Stomach (tissue), 9 donors: Measurements from ENCODE around the gene RASAL2. TPM values are rescaled to one million over a fixed set of nuclear protein-coding genes. Genes with fewer than 3 reads are reported as not detected.

Experiments
- DNase-seq, 2 donors: peaks; one replicate each; pipeline versions ENCODE4 v3.0.0 to v3.0.0-alpha.2; 2013 to 2019
- H3K27ac ChIP-seq, 5 donors: fragments of 200-600 bp in 4 of 5; sonication (generic) in 4 of 5; one replicate each; pipeline ENCODE4 v1.5.1; 2013 to 2019; ENCODE audit warnings: mild to moderate bottlenecking in 1 of 5, moderate library complexity in 1 of 5
- H3K27me3 ChIP-seq, 3 donors: fragments of 200-600 bp; sonication (generic); one replicate each; pipeline ENCODE4 v1.5.1; 2017 to 2019; ENCODE audit warnings: mixed run types in 1 of 3
- H3K36me3 ChIP-seq, 4 donors: fragments of 200-600 bp; sonication (generic); 1 replicate in 3 of 4; 2 replicates in 1 of 4; pipeline ENCODE4 v1.5.1; 2016 to 2019
- H3K4me1 ChIP-seq, 4 donors: fragments of 200-600 bp; sonication (generic); one replicate each; pipeline ENCODE4 v1.5.1; 2016 to 2019
- H3K4me3 ChIP-seq, 4 donors: fragments of 200-600 bp; sonication (generic) in 3 of 4; one replicate each; pipeline ENCODE4 v1.5.1; 2016 to 2019; ENCODE audit warnings: mild to moderate bottlenecking in 1 of 4
- H3K9me3 ChIP-seq, 4 donors: fragments of 200-600 bp; sonication (generic); one replicate each; pipeline ENCODE4 v1.5.1; 2016 to 2019
- EP300 ChIP-seq: sonication (generic); formaldehyde crosslinking; IDR thresholded peaks from one replicate; pipeline ENCODE4 v1.6.1; 2017; ENCODE audit warnings: antibody characterized with exemption
- POLR2A ChIP-seq, 4 donors: fragments of 450-650 bp; IDR thresholded peaks; one replicate each; pipeline ENCODE4 v1.6.1; 2016; ENCODE audit warnings: antibody characterized with exemption in 4 of 4, control low read depth in 2 of 4, mild to moderate bottlenecking in 1 of 4, moderate library complexity in 1 of 4
- POLR2AphosphoS5 ChIP-seq, 3 donors: sonication (generic); formaldehyde crosslinking; IDR thresholded peaks; one replicate each; pipeline ENCODE4 v1.6.1; 2016; ENCODE audit warnings: antibody characterized with exemption in 3 of 3
- WGBS, 5 donors: extraction: QIAGEN DNeasy Blood & Tissue Kit in 3 of 5; methylation state at CpG; one replicate each; pipeline versions ENCODE4 v1.1.5 to v1.1.7; 2013 to 2018; 5-methylcytosine and 5-hydroxymethylcytosine counted together
- intact Hi-C: fragments of 100-400 bp; cut with DNase I; formaldehyde crosslinking; loops from one replicate; pipeline ENCODE4 v1.15.1; 2023; ENCODE audit warnings: low total_unique reads
- polyA plus RNA-seq, 3 donors: library from polyadenylated mRNA; stranded (reverse); fragments of 200-250 nt; gene quantifications; one replicate each; pipeline ENCODE4 v1.2.3, GENCODE V29; 2013
- total RNA-seq, 5 donors: library from RNA; depleted of rRNA; stranded (reverse); fragments of >200 nt; gene quantifications; one replicate each; pipeline versions ENCODE4 v1.1.0 to v1.2.3, GENCODE V29; 2014 to 2016
- TF ChIP-seq, protein P1 (sequence below), 7 experiments: fragments of 450-650 bp in 4 of 7; fragments of 200-600 bp in 3 of 7; sonication (generic) in 3 of 7; IDR thresholded peaks; one replicate each; pipeline ENCODE4 v1.5.1; 2016 to 2019; ENCODE audit warnings: antibody characterized with exemption in 7 of 7, control low read depth in 2 of 7, mild to moderate bottlenecking in 1 of 7
- donor health status: healthy with polysubstance abuse.
- donor health status: Bipolar disorder and iron deficiency.
- donor health status: healthy.

The RASAL2 gene
- total and polyA plus RNA-seq, 8 donors = 1.2 to 47.5 (median 14.3) TPM

DNA sequence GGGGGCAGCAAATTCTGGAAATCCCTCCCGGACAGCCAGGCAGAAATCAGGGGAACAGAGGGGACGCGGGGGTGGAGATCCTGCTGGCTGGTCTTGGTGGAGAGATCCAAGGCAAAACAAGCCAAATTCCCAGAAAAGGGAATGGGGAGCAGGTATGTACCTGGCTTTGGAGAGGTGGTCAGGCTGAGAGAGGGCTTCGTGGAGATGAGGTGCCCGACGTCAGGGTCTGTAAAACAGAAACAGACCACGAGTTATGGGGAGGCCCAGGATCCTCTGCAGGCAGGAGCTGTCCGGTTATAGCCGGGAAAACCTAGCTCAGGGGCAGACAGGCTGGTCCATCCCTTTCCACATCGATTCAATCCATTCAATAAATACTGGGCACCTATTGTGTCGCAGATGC is 398.4 kb downstream of the RASAL2 start:
- no peak for DNase-seq
- intact Hi-C loops = no loop called here
- H3K4me1 ChIP-seq = peaks cover 0 to under 1% (median under 1%) of the 10 kb centered on the region in 4 donors
- H3K36me3 ChIP-seq = no peaks in the 10 kb centered on the region
- TF ChIP-seq, protein P1, sequence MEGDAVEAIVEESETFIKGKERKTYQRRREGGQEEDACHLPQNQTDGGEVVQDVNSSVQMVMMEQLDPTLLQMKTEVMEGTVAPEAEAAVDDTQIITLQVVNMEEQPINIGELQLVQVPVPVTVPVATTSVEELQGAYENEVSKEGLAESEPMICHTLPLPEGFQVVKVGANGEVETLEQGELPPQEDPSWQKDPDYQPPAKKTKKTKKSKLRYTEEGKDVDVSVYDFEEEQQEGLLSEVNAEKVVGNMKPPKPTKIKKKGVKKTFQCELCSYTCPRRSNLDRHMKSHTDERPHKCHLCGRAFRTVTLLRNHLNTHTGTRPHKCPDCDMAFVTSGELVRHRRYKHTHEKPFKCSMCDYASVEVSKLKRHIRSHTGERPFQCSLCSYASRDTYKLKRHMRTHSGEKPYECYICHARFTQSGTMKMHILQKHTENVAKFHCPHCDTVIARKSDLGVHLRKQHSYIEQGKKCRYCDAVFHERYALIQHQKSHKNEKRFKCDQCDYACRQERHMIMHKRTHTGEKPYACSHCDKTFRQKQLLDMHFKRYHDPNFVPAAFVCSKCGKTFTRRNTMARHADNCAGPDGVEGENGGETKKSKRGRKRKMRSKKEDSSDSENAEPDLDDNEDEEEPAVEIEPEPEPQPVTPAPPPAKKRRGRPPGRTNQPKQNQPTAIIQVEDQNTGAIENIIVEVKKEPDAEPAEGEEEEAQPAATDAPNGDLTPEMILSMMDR (IDR thresholded peaks at IDR 0.05) = no peak
- no peak overlapping the region for H3K27ac ChIP-seq
- H3K9me3 ChIP-seq = no peaks in the 10 kb centered on the region
- H3K4me3 ChIP-seq = no peak overlapping the region
- peaks cover 0 to 4% (median 0%) of the 10 kb centered on the region in 3 donors for H3K27me3 ChIP-seq
- WGBS, 5 donors = 86 to 92% (median 88%) methylated on average over 11 of the region's 11 CpGs

- Histone ChIP-seq H3K36me3 (no peaks in the 10 kb centered on the region), H3K4me3 (no peak overlapping the region), H3K27me3 (peaks cover 0 to 1% (median 0%) of the 10 kb centered on the region in 3 donors), H3K27ac (no peak overlapping the region), H3K9me3 (no peaks in the 10 kb centered on the region), H3K4me1 (no peaks in the 10 kb centered on the region)
- 93 to 95% (median 93%) methylated on average over 13 to 16 of the region's 16 CpGs for WGBS, 5 donors
- intact Hi-C loops = no loop called here
- no peak for DNase-seq
- no peak for TF ChIP-seq POLR2A (IDR thresholded peaks at IDR 0.05)
- TF ChIP-seq EP300 = no peak
- TF ChIP-seq, protein P1 (IDR thresholded peaks at IDR 0.05) = no peak
- no peak for TF ChIP-seq POLR2AphosphoS5 (IDR thresholded peaks at IDR 0.05)
Measured at GRCh38 chr1:178493301-178493741, 399.4 kb downstream of the RASAL2 start.

DNA sequence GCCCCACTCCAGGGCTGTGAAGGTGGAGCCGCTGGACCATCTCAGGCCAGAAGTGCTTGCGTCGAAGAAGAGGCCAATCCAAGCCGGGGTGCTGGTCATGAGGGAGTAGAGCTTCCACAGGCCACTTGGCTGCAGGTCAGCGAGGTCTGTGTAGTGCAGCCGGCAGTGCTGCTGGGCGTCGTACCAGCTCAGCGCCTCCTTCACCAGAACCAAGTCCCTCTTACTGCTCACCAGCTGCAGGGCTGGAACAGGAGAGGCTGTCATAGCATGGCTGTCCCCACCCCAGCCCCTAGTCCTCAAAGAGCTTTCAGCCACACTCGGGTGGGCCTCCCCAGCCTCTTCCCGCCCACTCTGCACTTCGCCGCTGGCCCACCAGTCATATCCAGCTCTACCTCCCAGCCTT is 400.7 kb downstream of the RASAL2 start:
- DNase-seq = no peak
- TF ChIP-seq POLR2AphosphoS5 (IDR thresholded peaks at IDR 0.05) = no peak
- TF ChIP-seq, protein P1 (IDR thresholded peaks at IDR 0.05) = no peak
- TF ChIP-seq POLR2A (IDR thresholded peaks at IDR 0.05) = no peak
- no peak for TF ChIP-seq EP300
- 94 to 99% (median 95%) methylated on average over 10 to 13 of the region's 13 CpGs for WGBS, 5 donors
- Histone ChIP-seq H3K9me3 (no peaks in the 10 kb centered on the region), H3K27ac (no peak overlapping the region), H3K4me1 (no peaks in the 10 kb centered on the region), H3K27me3 (no peaks in the 10 kb centered on the region), H3K36me3 (no peaks in the 10 kb centered on the region), H3K4me3 (no peak overlapping the region)
- intact Hi-C loops = no loop called here

GRCh38 chr1:178495158-178495557 is 401.3 kb downstream of the RASAL2 start:
- Histone ChIP-seq H3K27ac (no peak overlapping the region), H3K9me3 (no peaks in the 10 kb centered on the region), H3K4me3 (no peak overlapping the region), H3K4me1 (peaks cover 0 to 1% (median 0%) of the 10 kb centered on the region in 4 donors), H3K27me3 (no peaks in the 10 kb centered on the region), H3K36me3 (no peaks in the 10 kb centered on the region)
- DNase-seq = no peak
- TF ChIP-seq, protein P1 (IDR thresholded peaks at IDR 0.05) = no peak
- intact Hi-C loops = no loop called here
- WGBS, 5 donors = 90 to 100% (median 96%) methylated on average over 1 of the region's 1 CpG
